Skeletal muscle tissue (tissue), 4 donors: Measurements from ENCODE around the gene ZBTB47. TPM values are rescaled to one million over a fixed set of nuclear protein-coding genes. Genes with fewer than 3 reads are reported as not detected.
A peak's percentile ranks its signal among the peaks of the same experiment; 100 is the strongest.

ENCODE experiments used
- H3K27ac ChIP-seq: one replicate; pipeline ENCODE4 v1.7.0; 2013; ENCODE audit warnings: mild to moderate bottlenecking, low read depth, low read length, inconsistent platforms
- H3K27me3 ChIP-seq, 3 donors: one replicate each; pipeline ENCODE4 v1.7.0; 2013; ENCODE audit warnings: low read length in 3 of 3; ENCODE audit not compliant: control insufficient read depth in 3 of 3, insufficient read depth in 3 of 3
- H3K36me3 ChIP-seq, 3 donors: one replicate each; pipeline ENCODE4 v1.7.0; 2013; ENCODE audit warnings: low read length in 3 of 3; ENCODE audit not compliant: control insufficient read depth in 3 of 3, insufficient read depth in 3 of 3
- H3K4me1 ChIP-seq, 3 donors: one replicate each; pipeline ENCODE4 v1.7.0; 2013; ENCODE audit warnings: low read length in 3 of 3, mild to moderate bottlenecking in 3 of 3; ENCODE audit not compliant: control insufficient read depth in 3 of 3, insufficient read depth in 3 of 3
- H3K4me3 ChIP-seq, 3 donors: one replicate each; pipeline ENCODE4 v1.7.0; 2013; ENCODE audit warnings: low read length in 3 of 3
- H3K9ac ChIP-seq, 3 donors: one replicate each; pipeline ENCODE4 v1.7.0; 2013; ENCODE audit warnings: low read length in 3 of 3, mild to moderate bottlenecking in 3 of 3, moderate library complexity in 2 of 3, low read depth in 1 of 3
- H3K9me3 ChIP-seq, 3 donors: one replicate each; pipeline ENCODE4 v1.7.0; 2013; ENCODE audit warnings: low read length in 3 of 3; ENCODE audit not compliant: control insufficient read depth in 3 of 3
- total RNA-seq: library from RNA; depleted of rRNA; stranded (reverse); fragments of >200 nt; gene quantifications from one replicate; pipeline ENCODE4 v1.2.3, GENCODE V29; 2014
- donor health status: Osteomylitis.

The ZBTB47 gene
- total RNA-seq, 1 donor from 2014 or later: 21.4 TPM

- no peak overlapping the region for H3K4me3 ChIP-seq
- H3K36me3 ChIP-seq: peaks cover 5 to 22% (median 13%) of the 10 kb centered on the region in 3 donors
- no peaks in the 10 kb centered on the region for H3K9me3 ChIP-seq
- H3K4me1 ChIP-seq: peaks cover 42 to 46% (median 42%) of the 10 kb centered on the region in 3 donors
- no peaks in the 10 kb centered on the region for H3K27me3 ChIP-seq
- peak overlapping the region; percentile 61 to 96 (median 89) for H3K9ac ChIP-seq
- no peak overlapping the region for H3K27ac ChIP-seq
Measured at GRCh38 chr3:42651248-42652091, 2.0 kb upstream of the ZBTB47 start.

GRCh38 chr3:42652251-42652610 lies 1.3 kb upstream of the ZBTB47 start:
- Histone ChIP-seq H3K36me3 (peaks cover 0 to 19% (median 6%) of the 10 kb centered on the region in 3 donors), H3K4me3 (peak overlapping the region in 2 of 3 donors; percentile 67 to 85), H3K9me3 (no peaks in the 10 kb centered on the region), H3K27ac (peak overlapping the region; percentile 88), H3K9ac (peak overlapping the region; percentile 51 to 96 (median 89)), H3K27me3 (no peaks in the 10 kb centered on the region), H3K4me1 (peaks cover 43 to 54% (median 47%) of the 10 kb centered on the region in 3 donors)

- Histone ChIP-seq H3K36me3 (peaks cover 0 to 16% (median under 1%) of the 10 kb centered on the region in 3 donors), H3K27ac (peak overlapping the region; percentile 88), H3K4me3 (peak overlapping the region; percentile 67 to 89 (median 85)), H3K9ac (peak overlapping the region; percentile 51 to 96 (median 89)), H3K27me3 (no peaks in the 10 kb centered on the region), H3K9me3 (no peaks in the 10 kb centered on the region), H3K4me1 (peaks cover 43 to 59% (median 51%) of the 10 kb centered on the region in 3 donors)
Measured at GRCh38 chr3:42652611-42653302, 740 bp upstream of the ZBTB47 start.

GRCh38 chr3:42653303-42653559 lies 266 bp upstream of the ZBTB47 start:
- Histone ChIP-seq H3K9ac (peak overlapping the region; percentile 77 to 96 (median 89)), H3K9me3 (no peaks in the 10 kb centered on the region)

GRCh38 chr3:42654331-42655201 lies 1.1 kb downstream of the ZBTB47 start:
- Histone ChIP-seq H3K4me3 (peak overlapping the region; percentile 74 to 89 (median 85)), H3K27ac (peak overlapping the region; percentile 96), H3K36me3 (peaks cover 7 to 9% (median 9%) of the 10 kb centered on the region in 3 donors), H3K9me3 (no peaks in the 10 kb centered on the region), H3K4me1 (peaks cover 45 to 75% (median 64%) of the 10 kb centered on the region in 3 donors), H3K9ac (peak overlapping the region; percentile 85 to 96 (median 92)), H3K27me3 (no peaks in the 10 kb centered on the region)

More at GRCh38 chr3:42653303-42653559, 266 bp upstream of the ZBTB47 start:
- H3K4me3 ChIP-seq: peak overlapping the region; percentile 67 to 89 (median 85)
- H3K4me1 ChIP-seq: peaks cover 43 to 64% (median 54%) of the 10 kb centered on the region in 3 donors
- peak overlapping the region; percentile 88 for H3K27ac ChIP-seq
- peaks cover 0 to 11% (median 0%) of the 10 kb centered on the region in 3 donors for H3K36me3 ChIP-seq
- H3K27me3 ChIP-seq: no peaks in the 10 kb centered on the region

- Histone ChIP-seq H3K36me3 (peaks cover 13 to 16% (median 15%) of the 10 kb centered on the region in 3 donors), H3K9ac (peak overlapping the region; percentile 85 to 96 (median 92)), H3K4me1 (peaks cover 51 to 84% (median 73%) of the 10 kb centered on the region in 3 donors)
Measured at GRCh38 chr3:42655331-42655888, 1.9 kb downstream of the ZBTB47 start.

GRCh38 chr3:42655980-42656679 lies 2.6 kb downstream of the ZBTB47 start:
- peaks cover 56 to 90% (median 78%) of the 10 kb centered on the region in 3 donors for H3K4me1 ChIP-seq
- peak overlapping the region in 1 of 3 donors; percentile 22 for H3K4me3 ChIP-seq
- no peaks in the 10 kb centered on the region for H3K9me3 ChIP-seq
- H3K36me3 ChIP-seq: peaks cover 13 to 17% (median 15%) of the 10 kb centered on the region in 3 donors
- peak overlapping the region in 2 of 3 donors; percentile 64 to 92 for H3K9ac ChIP-seq
- H3K27ac ChIP-seq: peak overlapping the region; percentile 96
- no peaks in the 10 kb centered on the region for H3K27me3 ChIP-seq

More at GRCh38 chr3:42655331-42655888, 1.9 kb downstream of the ZBTB47 start:
- Histone ChIP-seq H3K4me3 (peak overlapping the region; percentile 74 to 89 (median 85)), H3K9me3 (no peaks in the 10 kb centered on the region), H3K27ac (peak overlapping the region; percentile 96), H3K27me3 (no peaks in the 10 kb centered on the region)

GRCh38 chr3:42656680-42657610 lies 3.4 kb downstream of the ZBTB47 start:
- Histone ChIP-seq H3K9ac (peak overlapping the region in 1 of 3 donors; percentile 64), H3K36me3 (peaks cover 15 to 19% (median 16%) of the 10 kb centered on the region in 3 donors), H3K27me3 (no peaks in the 10 kb centered on the region), H3K4me1 (peaks cover 54 to 90% (median 77%) of the 10 kb centered on the region in 3 donors), H3K27ac (peak overlapping the region; percentile 96), H3K4me3 (no peak overlapping the region), H3K9me3 (no peaks in the 10 kb centered on the region)
